ENCODE results near the gene ANKRD62.
"Not testable (repeated sequence)": the region's sequence is repeated elsewhere in the genome, so short reads cannot be mapped to it uniquely, and the experiment has no call there.

Gene ANKRD62

DNA sequence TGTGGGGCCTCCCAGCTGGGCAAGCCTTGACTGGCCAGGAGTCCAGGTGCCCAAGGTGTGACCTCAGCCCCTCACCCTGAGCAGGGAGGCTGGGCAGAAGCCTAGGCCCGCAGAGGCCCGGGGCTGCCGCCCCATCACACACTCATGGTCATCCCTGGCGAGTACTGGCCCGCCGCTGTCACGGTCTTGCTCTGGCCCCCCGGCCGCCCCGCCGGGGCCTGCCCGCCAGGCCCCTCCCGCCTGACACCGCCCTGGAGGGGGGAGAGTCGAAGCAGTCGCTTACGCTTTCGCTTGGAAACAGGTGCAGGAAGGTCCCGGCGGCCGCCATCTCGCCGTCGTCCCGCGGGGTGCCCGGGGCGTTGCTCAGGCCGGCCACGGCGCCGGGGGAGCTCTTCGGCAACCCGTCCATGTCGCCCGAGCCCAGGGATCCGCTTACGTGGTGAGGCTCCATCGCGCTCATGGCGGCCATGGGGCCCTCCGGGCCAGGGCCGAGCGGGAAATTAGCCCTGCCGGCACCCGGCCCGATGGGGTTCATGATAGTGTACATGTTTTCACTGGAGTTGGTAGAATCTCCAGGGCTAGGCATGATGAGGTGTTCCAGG is 26.6 kb upstream of the ANKRD62 start:
- DNase-seq (ENCODE audit: low read depth, low spot score): no peak

DNA sequence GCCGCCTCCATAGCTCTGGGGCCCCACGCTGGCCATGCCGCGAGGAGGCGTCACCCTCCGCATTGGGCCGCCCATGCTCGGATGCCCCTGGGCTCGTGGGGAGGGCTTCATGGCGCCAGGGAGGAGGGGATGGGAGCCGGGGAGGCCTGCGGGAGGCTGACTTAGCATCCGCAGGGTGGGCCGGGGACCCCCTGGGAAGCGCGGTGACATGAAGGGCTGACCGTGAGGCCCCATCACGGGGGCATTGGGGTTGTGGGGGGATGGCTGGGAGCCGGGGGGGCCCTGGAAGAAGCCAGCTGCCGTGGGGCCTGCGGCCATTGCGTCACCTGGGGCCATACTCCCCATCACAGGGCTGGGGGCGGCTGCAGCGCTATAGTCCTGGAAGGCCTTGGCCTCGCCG is 26.0 kb upstream of the ANKRD62 start:
- DNase-seq (ENCODE audit: low read depth, low spot score): no peak

GRCh38 chr18:12068316-12068949 is 25.2 kb upstream of the ANKRD62 start:
- DNase-seq (ENCODE audit: low read depth, low spot score): not testable (repeated sequence)

- no peak for DNase-seq (ENCODE audit: low read depth, low spot score)
Measured at GRCh38 chr18:12068950-12069320, 24.7 kb upstream of the ANKRD62 start.

- DNase-seq (ENCODE audit: low read depth, low spot score): not testable (repeated sequence)
Measured at GRCh38 chr18:12071066-12071465, 22.6 kb upstream of the ANKRD62 start.

GRCh38 chr18:12072996-12073395 is 20.6 kb upstream of the ANKRD62 start:
- DNase-seq (ENCODE audit: low read depth, low spot score): no peak

- DNase-seq (ENCODE audit: low read depth, low spot score): no peak
Measured at GRCh38 chr18:12074736-12075135, 18.9 kb upstream of the ANKRD62 start.

DNA sequence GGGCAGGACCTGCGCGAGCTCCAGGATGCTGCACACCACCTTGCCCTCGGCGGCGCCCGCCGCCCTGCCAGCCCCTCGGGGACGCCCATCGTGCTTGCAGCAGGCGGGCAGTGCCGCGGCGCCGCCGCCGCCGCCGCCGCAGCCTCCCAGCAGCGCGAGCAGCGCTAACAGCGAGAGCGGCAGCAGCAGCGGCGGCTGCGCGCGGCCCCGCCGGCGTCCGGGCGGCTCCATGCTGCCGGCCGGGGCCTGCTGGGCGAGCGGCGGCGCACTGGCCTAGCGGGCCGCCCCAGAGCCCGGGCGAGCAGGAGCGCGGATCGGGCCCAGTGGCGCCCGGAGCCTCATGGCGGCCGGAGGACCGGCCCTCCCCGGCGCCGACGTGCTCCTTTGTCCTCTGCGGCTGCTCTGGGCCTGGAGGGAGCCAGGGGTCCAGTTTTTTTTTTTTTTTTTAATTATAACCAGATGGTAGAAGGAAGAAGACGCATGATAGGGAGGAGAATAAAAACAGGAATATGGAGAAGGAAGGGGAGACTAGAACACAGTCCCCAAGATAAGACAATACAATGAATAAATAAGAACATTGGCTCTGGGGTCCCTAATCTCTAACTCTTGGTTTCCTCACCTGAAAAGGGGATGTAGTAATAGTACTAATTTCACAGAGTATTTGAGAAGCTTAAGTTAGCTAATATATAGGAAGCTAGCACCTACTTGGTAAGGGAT is 17.1 kb upstream of the ANKRD62 start:
- no peak for DNase-seq (ENCODE audit: low read depth, low spot score)

DNA sequence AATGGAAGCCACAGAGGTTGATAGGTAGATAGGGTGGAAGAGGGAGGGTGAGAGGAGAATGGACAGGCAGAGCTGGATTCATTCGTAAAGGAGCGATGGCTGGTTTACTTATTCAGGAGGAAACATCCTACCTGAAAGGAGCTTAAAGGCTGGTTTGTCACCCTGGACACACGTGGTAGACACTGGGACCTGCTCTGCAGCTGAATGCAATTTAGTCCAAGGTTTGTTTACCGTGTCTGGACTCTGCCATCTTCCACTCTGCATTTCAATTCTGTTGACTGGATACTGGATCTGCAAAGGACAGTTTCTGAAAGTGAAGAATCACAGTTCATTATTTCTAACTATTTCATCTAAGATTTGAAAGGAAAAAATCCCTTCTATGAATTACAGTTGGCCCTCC is 15.6 kb upstream of the ANKRD62 start:
- DNase-seq (ENCODE audit: low read depth, low spot score): not testable (repeated sequence)

DNA sequence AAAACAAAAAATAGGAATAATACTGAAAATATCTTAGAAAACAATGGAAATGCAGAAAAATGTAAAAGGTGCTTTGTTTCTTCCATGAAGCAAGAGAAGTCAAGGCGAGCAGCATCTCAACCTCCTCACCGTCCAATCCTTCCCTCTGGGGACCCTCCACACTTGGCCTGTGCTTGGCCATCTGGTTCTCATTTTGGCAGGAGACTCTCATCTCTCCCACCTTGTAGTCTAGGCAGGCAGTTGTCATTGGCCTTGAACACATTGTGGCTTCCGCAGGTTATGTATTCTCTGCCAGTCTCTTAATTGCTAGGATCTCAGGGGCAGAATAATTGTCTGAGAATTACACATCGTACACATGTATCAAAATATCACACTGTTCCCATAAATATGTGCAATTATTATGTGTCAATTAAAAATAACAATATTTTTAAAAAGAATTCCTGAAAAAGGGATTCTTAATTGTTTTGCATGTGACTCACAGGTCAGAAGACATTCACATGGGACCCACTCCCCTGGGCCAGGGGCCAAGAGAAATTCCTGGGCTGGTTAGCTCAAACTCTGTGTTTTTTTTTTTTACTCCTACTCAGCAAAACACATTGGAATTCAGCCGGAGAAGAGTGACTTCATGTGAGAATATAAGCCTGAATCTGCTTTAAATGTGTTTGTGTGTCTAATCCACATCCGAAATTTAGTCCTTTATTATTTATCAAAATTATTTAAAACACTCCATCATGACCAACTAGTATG is 14.0 kb upstream of the ANKRD62 start:
- no peak for DNase-seq (ENCODE audit: low read depth, low spot score)

DNA sequence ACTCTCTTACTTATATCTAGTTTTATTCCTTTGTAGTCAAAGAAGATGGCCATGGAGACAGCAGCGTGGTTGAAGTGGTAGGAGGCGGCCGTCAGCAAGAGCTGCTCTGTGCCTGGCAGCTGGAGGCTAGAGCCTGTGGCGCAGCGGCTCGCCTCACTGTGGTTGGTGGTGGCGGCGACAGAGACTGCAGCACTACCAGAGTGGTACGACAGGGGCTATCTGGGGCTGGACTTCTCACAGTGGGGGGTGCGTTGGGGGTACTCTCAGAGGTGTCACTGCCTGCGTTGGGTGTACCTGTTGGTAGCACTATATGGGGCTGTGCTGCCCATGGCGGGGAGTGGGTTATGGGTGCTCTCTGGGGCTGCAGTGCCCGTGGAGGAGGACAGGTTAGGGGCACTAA is 8.5 kb upstream of the ANKRD62 start:
- DNase-seq (ENCODE audit: low read depth, low spot score): no peak

- DNase-seq (ENCODE audit: low read depth, low spot score): no peak
Measured at GRCh38 chr18:12085786-12086185, 7.9 kb upstream of the ANKRD62 start.

DNA sequence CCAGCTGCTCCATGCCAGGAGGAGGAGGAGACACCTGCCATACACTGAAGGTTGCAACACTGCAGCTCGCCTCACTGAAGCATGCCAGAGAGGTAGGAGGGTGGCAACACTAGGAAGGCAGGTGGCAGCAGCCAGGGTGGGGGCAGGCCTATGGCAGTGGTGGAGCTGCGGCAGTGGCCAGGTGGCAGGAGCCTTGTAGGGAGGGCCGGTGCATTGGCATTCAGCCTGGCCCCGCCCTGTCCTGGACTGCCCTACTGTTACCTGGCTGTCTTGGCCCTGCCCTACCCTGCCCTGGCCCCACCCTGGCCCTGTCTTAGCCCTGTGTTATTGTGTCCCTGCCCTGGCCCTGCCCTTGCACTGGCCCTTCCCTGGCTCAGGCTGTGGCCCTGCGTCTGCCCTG is 7.4 kb upstream of the ANKRD62 start:
- no peak for DNase-seq (ENCODE audit: low read depth, low spot score)

DNA sequence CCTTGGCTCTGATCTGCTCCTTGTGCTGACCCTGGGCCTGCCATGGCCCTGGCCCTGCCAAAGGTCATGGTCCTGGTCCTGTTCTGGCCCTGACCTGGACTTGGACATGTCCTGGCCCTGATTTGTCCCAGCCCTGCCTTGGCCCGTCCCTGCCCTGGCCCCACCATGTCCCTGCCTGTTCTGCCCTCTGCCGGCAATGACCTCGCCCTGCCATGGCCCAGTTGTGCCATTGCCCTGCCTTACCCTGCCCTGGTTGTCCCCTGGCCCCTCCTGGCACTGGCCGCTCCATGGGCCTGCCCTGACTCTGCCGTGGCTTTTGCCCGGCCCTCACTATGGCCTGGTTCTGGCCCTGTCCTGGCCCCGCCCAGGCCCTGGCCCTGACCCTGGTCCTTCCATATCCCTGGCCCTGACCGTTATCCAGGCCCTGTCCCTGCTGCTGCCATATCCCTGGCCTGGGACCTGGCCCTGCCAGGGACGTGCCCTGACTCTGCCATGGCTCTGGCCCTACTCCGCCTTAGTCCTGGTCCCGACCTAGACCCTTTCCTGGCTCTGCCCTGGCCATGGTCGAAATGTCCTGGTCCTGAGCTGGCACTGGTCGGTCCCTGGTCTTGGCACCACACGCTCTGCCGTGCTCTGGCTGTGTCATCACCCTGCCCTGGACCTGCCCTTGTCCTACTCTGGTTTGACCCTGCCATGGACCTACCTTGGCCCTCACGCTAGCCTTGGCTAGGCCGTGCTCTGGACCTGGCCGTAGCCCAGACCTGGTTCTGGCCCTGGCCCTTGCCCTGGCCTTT is 6.8 kb upstream of the ANKRD62 start:
- DNase-seq (ENCODE audit: low read depth, low spot score): no peak

DNA sequence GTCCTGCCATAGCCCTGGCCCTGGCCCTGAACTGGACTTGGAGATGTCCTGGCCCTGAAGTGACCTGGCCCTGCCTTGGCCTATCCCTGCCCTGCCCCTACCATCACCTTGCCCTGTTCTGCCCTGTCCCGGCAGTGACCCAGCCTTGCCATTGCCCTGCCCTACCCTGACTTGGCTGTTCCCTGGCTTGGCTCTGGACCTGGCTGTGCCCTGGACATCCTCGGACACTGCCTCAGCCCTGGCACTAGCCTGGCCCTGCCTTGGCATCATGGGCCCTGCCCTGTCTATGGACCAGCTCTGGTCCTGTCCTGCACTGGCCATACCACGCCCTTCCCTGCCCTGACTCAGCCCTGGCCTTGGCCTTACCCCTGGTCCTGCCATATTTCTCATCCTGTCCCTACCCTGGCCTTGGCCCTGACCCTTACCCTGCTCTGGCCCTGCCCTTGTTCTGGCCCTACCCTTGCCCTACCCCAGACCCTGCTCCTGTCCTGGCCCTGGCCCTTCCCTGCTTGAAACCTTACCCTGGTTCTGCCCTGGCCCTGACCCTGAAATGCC is 6.1 kb upstream of the ANKRD62 start:
- no peak for DNase-seq (ENCODE audit: low read depth, low spot score)

GRCh38 chr18:12088096-12088495 is 5.5 kb upstream of the ANKRD62 start:
- DNase-seq (ENCODE audit: low read depth, low spot score): no peak

DNA sequence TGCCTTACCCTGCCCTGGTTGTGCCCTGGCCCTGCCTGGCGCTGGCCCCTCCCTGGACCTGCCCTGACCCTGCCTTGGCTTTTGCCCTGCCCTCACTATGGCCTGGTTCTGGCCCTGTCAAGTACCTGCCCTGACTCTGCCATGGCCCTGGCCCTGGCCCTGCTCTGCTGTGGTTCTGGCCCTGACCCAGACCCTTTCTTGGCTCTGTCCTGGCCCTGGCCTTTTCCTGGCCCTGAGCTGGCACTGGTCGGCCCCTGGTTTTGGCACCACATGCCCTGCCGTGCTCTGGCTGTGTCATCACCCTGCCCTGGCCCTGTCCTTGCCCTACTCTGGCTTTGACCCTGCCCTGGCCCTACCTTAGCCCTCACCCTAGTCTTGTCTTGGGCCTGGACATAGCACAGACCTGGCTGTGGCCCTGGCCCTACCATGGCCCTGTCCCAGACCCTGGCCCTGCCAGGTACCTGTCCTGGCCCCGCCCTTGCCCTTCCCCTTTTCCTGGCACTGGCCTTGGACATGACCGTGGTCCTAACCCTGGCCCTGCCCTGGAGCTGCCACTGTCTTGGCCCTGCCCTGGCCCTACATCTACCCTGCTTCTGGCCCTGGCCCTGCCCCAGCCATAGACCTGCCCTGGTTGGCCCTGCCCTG is 4.8 kb upstream of the ANKRD62 start:
- no peak for DNase-seq (ENCODE audit: low read depth, low spot score)

DNA sequence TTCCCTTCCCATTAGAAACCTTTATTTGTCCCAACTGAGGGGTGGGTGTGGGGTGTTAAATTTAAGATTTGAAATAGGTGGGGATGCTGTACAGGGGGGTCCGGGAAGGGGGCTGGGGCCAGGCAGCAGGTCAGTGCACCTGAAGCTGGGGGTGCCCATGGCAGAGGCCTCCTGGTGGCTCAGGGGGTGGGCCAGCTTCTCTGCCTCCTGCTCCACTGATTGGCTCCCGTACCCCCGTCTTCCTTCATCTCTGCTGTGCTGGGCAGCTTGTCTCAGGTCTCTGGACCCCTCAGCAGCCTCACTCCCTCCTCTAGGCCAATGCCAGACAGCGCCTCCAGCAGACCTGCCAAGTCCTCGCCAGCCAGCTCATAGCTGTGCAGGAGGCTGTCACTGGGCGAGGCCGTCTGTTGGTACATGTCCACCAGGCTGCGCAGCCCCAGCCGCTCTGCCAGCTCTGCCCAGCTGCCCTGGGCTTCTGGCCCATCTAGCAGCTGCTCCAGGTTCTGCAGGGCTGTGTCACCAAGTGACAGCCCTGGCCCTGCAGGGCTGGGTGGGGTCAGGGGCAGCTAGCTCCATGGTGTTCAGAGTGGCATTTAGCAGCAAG is 2.0 kb upstream of the ANKRD62 start:
- DNase-seq (ENCODE audit: low read depth, low spot score): no peak

- no peak for DNase-seq (ENCODE audit: low read depth, low spot score)
Measured at GRCh38 chr18:12092398-12093229, 1.0 kb upstream of the ANKRD62 start.

- no peak for DNase-seq (ENCODE audit: low read depth, low spot score)
Measured at GRCh38 chr18:12098374-12098773, 4.7 kb downstream of the ANKRD62 start.
